Stimulated activated CD4-positive, alpha-beta T cell treated with anti-CD3 and anti-CD28 coated beads, Interleukin-1b, Interleukin-23, amount 100 ng/mL, for 24 hours (primary cell): ENCODE results near the gene HGF.

Experiments used
- DNase-seq, 4 experiments: peaks; one replicate each; pipeline ENCODE4 v3.0.0-alpha.2; 2020; ENCODE audit warnings: low read depth in 4 of 4, low spot score in 1 of 4

HGF gene

DNA sequence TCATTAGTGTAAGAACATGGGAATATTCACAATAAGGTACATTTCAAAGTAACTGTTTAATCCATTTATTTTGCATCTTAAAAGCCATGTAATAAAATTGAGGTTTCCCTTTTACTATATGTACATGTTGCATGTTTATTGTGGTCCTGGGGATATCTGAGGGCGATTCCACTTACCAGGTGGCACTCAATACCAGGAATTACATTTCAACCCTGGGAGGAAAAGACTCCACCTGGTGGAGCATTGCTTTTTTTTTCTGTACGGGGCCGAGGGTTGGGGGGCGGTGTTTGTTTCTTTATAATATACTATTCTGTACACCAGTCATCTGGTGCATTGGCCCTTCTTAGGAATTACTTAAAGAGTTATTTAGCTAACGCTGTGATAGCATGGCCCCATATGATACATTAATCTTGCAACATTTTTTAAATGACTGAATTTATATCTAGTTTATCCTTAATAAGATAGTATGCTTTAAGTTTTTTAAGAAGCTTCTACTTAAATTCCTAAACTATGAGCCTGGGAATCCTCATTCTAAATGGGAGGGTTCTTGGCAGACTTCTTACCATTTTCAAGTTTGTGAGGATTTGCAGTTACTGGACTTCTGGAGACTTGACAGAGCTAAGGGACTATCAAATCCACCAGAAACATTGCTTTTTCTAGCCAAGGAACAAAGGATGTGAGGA, 7.2 kb upstream of the HGF start:
- DNase-seq = no peak

DNA sequence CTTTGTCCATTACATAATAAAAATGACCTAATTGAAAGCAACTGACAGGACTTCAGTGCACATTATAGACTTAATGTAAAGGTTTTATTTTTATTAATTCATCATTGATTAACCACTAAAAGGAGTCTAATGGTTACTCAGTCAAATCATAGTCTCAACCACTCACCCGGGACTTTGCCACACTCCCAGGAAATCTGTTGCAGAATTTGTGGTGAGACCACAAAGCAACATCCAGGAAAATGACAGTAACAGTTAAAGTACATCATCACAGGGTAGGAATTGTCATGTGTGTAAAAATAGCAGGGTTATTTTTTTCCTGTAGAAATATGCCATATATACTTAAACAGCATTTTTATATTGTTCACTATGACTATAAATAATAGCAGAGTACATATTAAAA, 6.3 kb upstream of the HGF start:
- DNase-seq = no peak

DNA sequence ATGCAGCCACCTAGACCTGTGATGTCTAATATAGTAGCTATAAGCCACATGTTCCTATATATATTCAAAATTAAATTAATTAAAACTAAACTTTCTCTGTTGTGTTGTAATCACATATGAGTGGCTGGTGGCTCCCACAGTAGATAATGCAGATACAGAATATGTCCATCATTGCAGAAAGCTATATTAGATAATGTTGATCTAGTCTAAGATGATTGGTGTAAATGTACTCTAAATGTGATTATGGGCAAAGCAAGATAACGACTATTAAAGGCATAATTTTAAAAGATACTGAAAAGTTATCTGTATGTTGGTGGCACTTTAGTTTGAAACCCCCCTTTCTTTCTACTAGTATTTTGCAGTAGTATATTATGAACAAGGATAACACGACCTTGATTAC, 5.7 kb upstream of the HGF start:
- DNase-seq = no peak

DNA sequence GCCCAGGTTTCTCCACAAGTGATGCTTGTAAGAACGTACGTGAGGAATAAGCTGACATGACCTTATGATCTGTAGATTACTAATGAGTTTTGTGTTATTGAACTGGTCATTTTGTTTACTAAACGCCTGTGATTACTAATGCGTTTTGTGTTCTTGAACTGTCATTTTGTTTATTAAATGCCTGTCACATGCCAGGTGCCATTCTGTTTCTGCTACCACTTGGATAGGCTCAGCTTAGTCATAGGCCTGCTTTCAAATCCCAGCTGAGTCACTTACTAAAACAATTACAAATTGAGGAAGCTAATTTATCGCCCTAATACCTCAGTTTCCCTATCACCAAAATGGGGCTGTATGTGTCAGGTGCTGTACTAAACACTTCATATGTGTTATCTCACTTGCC, 4.7 kb upstream of the HGF start:
- no peak for DNase-seq

DNA sequence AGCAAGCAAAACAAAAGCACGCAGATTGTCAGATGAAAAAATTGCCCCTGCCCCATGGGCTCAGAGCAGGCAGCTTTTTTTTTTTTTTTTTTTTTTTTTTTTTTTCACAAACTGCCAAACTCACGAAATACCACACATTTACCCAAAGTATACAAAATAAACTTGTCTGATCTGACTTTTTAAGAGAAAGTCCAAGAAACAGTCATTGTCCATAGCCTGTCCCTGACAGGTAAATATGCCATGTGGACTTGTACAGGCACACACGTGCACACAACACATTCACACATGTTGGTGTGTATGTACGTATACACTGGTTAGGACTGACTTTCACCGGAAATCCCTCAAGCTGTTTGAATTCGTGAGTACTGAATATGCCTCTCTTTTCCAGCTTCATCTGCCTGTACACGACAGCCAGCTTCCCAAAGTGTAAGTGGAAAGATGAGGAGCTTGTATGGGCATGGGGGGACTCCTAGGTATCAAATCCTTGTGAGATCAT, 929 bp upstream of the HGF start:
- DNase-seq = no peak

DNA sequence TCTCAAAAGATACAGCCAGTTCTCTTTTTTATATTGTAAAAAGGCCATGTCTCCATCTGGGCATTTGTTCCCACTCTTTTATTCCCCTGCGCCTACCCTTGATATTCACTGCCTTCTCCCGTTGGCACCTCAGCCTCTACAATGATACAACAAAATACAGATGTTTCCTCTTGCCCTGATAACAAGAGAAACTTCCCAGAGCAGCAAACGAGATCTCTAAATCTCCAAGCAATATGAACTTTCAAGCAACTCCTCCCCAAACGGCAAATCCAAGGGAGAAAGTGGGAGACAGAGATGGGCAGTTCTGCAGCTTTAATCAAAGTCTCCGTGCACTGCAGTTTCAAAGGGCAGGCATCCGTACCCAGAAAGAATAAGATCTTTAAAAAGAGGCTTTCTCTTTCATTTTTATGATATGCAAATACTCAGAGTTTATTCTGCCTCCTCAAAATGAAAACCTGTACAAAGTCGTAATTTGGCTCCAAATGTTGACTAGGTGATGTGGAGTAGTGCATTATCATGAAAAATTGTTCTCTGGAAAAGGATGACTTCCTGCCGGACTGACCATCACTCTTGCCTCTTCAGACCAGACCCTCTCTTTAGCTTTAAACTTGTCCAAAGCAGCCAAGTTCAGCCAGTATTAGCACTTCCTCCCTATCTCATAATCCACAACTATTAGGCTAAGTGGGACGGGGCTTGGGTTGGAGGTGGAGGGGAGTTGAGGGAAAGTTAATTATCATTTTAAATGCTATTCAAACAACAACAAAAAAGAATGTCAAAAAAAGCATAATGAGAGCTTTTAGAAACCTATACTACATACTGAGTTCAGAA, 682 bp downstream of the HGF start:
- no peak for DNase-seq

DNA sequence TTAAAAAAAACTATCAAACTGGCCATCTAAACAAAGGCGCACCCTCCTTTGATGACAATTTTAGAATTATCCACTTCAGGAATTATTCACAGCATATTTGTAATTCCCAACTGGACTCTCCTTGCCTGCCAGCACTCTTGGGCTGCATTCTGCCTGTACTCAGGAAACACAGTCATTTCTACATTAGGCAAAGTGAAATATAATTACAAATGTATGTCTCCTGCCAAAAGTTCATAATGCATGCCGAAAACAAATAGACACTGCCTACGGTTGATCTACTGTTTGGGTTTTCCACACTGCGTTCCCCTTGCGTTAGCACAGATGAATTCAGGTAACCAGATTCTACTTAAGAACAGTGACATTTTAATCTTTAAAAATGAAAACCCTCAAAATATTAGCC, 1.9 kb downstream of the HGF start:
- DNase-seq = no peak

DNA sequence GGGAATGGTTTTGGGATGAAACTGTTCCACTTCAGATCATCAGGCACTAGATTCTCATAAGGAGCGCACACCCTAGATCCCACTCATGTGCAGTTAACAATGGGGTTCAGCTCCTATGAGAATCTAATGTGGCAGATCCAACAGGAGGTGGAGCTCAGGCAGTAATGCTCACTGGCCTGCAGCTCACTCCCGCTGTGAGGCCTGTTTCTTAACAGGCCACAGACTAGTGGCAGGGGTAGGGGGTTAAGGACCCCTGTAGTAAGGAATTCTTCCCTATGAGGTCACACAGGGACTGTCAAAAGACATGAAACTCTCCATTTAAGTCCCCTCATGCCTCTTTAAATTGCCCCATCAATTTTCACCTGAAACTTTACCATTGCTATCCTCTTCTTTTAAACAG, 8.0 kb downstream of the HGF start:
- no peak for DNase-seq

DNA sequence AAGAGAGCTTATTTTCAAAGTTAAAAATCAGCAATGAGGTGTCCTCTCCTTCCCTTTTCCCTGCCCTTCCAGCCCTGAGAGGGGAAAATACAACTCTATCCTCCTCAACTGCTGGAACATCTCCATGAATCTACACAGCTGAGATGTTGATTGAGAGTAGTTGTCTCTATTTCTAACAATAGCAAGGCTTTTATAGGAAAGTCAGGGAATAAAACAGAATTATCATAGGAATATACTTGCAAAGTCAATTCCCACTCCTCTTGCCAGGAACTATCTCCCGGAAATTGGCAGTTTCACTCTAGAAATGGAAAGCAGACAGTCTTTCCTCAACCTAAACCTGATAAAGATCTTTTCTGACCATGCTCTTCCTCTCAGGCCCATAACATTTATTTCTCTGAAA, 8.8 kb downstream of the HGF start:
- no peak for DNase-seq

DNA sequence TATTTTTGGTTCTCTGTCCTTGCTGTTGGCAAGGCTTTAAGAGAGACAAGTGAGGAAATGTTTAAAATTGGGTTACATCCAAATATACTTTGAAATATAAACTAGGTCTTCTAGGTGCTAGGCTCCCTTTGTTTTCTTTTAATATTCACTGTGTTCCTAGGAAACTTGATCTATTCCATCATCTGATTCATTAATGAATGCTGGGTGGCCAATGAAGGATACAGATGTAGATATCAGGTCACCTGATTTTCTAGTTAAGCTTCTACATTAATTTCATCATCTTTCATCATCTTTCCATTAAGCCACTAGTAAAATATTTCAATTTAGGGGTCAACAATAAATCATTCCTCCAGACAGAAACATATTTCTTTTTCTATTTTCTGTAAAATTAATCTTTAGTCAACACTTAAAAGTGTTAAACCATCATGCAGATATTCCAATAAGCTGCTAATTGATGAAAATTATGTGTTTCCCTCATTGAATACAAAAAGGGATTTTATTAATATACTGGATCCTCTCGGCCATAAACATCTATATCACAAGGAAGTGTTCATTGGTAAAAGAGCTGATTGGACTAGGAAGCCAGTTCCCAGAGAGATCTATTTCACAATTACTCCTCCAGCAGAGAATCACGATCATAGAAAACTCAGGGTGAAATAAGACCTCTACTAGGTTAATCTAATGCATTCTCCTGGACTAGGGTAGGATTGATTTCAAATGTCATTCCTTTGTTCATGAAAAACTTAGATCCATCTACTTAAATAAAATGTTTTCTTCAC, 14.7 kb downstream of the HGF start:
- DNase-seq = no peak

DNA sequence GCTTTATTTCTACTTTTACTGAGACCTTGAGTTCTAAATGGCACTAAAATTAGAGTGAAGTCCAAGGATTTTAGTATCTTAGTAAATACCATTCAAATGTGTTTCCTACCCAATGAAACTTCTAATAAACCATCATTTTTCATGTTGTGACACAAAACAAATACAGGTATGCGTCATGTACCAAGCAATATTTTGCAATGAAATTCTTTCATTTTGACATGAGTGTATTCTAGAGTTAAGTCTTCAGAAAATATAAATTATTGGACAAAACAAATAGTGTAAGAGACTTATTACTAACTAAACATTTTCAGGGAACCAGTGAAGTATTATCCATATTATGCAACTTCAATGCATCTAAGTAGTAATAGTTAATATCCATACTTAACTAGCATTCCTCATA, 16.5 kb downstream of the HGF start:
- no peak for DNase-seq

DNA sequence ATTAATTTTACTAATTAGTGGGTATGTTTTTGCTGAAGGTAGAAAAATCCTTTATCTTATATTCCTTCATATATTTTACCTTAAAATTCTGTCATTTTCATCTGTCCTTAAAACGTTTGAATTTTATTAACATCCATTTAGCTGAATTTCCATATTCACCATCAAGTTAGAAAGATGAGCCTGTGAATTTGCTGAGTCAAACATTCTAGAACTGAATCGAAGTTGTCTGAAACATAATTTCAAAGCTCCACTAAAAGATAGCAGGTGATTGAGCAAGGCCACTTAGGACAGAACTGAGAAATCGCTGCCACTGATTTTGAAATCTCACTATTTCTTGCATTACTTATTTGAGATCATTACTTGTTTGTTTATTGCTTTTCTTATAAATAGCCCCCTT, 17.5 kb downstream of the HGF start:
- DNase-seq = no peak

DNA sequence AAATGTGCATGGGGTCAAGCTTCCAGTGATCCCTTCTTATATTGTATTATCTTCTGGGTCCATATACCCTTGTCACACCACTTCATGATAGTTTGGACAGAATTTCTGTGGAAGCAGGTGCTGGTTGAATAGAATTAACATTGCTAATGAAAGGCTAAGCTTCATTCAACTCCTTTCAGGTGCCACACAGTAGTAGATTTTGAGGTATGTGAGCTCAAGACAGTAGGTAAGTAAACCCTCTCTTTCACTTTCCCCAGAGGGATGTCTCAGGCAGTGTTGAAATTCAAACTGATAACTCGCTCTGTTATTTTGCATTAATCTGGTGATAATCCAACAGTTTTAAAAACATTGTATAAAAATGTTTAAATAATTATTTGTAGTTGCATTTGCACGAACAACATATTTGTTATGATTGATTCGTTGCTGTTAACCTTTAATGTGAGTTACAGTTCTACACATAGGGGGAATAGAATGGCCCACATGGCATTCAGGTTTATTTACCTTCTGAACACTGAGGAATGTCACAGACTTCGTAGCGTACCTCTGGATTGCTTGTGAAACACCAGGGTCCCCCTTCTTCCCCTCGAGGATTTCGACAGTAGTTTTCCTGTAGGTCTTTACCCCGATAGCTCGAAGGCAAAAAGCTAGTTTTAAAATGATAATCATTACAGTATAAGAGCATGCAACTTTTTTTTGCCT, 18.1 kb downstream of the HGF start:
- DNase-seq = no peak

DNA sequence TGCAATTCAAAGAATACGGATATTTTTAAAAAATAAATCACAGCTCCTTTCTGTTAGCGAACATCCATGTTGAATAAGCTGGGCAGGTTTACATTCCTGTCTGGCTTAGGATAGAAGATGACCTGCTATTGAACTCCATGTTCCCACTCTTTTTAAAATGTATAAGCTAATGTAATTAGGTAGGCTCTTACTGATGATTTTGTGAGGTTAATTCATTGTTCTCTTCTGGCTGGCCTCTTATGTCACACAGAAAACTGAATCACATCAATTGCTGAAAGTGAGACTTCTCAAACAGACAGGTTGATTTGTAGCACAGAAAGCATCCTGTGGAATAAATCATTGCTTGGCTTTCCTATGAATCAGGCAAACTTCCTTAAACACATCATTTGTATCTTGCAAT, 24.2 kb downstream of the HGF start:
- no peak for DNase-seq

DNA sequence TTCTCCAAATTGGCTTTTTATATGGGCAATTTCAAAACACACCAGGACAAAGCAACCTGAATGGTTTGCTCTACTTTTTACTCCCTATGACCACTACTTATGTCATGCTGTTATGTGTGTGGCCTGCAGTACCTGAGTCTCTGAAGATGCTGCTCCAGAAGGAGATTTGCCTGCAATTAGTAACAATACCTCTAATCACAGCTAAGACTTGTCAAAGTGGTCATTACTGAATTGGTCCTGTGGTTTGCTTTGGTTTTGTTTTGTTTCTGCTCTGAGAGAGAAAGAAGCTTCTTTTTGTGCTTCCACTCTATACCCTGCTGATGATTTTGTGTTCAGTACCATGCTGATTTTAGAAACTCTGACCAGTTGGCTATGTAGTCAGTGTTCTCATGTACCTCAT, 25.5 kb downstream of the HGF start:
- DNase-seq = no peak

DNA sequence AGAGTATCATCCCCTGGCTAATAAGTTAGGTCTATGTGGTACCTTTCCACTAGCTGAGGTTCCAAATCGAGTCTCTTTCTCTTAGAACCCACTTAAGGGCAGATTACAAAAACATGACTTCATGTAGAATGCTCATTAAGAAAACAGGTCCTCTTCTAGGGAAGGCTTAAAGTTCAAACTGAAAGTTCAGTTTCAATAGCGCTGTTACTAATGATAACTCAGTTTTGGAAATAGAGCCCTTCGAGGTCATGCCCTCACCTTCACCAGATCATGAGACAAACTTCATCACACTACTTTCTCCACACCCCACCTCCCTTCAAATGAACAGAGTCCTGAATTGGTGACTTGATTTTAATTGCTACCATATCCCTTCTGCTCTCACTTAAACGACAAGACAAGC, 26.2 kb downstream of the HGF start:
- no peak for DNase-seq

DNA sequence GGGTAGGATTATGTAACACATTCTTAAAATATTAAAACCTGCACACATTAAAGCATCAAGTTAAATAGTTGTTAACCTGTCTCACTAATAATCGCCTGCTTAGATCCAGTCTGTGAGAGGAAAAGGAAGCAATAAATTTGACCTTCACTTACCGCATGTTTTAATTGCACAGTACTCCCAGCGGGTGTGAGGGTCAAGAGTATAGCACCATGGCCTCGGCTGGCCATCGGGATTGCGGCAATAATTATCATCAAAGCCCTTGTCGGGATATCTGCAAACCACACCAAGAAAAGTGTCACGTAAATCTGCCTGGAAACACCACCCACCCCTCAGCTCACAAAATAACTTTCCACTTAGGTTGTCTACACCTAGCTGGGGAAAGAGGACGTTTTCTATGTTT, 26.6 kb downstream of the HGF start:
- no peak for DNase-seq

DNA sequence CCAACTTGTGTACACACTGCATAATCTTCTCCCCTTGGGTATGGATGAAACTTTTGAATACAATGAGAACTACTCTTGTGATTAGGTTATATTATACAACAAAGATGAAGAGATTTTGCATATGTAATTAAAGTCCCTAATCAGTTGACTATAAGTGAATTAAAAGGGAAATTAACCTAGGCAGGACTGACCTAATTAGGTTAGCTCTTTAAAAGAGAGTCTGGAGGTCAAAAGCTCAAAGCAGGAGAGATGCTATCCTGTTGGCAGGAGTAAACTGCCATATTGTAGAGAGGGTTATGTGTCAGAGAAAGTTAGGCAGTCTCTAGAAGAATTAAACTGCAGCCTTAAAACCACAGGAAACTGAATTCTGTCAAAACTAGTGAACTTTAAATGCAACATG, 29.4 kb downstream of the HGF start:
- no peak for DNase-seq

DNA sequence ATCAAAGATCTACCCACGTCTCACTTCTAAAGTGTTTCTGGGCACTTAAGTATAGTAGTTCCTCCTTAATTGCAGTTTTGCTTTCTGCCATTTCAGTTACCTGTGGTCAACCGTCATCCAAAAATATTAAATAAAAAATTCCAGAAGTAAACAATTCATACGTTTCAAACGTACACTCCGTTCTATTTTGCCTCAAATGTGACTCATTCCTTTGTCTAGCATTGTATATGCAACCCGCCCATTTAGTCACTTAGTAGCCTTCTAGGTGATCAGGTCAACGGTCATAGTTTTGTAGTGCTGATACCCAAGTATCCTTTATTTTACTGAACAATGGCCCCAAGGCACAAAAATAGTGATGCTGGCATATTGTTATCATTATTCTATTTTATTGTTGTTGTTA, 33.8 kb downstream of the HGF start:
- no peak for DNase-seq

DNA sequence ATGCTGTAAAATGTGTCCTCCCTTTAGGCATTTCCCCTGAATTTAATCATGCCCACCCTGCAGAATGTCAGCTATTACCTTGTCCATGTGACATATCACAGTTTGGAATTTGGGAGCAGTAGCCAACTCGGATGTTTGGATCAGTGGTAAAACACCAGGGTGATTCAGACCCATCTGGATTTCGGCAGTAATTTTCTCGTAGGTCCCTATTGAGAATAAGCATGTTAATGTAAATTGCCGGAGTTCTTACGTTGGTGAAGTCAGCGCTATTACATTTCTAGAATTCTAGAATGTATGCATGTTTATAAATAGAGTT, 44.1 kb downstream of the HGF start:
- DNase-seq = no peak

DNA sequence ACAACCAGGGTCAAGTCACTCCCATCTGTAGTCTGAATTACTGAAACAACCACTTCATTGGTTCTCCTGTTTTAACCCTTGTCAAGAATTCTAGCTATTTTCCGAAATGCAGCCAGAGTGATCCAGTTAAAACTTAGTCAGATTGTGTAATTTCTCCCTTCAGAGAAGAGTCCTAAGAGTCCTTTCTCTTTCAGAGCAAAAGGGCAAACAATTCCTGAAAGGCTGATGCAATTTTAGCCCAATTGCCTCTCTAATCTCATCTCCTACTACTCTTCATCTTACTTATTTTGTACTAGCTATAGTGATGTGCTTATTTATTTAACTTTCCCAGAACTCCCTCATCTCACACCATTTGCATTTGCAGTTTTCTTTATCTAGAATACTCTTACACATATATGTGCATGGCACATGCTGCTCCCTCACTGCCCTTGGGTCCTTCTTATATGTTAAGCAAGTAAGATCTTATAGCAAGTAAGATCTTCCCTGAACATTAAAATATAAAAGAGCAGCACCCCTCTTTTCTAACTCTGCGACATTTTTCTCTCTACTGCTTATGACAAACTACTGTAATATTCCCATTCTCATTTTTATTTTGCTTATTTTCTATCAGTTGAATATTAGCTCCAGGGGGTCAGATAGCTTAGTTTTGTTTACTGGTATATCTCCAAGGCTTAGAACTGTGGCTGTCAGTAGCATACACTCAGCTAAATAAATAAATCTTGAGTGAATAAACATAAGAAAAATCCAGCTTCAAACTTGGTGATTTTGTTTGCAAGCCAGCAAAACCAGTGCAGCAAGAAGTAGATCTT, 44.6 kb downstream of the HGF start:
- no peak for DNase-seq
